Measurements from ENCODE around the gene PLEKHG3.
"Not testable (repeated sequence)": the region's sequence is repeated elsewhere in the genome, so short reads cannot be mapped to it uniquely, and the experiment has no call there.

Gene PLEKHG3

DNA sequence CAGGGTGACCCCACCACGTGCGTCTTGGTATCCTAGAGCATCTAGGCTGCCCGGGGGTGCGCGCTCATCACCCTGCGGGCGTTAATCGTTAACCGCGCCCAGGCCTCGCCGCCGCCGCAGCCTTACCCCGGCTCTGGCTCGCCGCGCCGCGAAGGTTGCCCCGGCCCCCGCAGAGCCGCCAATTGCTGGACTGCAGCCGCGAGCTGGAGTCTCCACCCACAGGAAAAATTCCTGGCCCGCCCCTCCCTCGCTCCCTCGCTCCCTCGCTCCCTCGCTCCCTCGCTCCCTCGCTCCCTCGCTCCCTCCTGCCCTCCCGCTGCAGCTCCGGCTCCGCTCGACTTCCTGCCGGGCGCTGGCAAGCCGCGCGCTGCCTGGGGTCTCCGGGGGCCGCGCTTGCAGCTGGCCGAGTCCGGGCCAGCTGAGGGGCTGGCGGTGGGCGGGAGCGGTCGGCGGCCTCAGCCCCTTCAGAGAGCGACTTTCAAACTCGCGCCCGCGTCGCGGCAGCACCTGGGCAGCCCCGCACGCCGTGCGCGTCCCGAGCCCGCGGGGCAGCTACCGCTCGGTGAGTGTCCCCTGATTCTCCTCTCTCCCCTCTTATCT, at the start of gene PLEKHG3:
Gene PLEKHG3 (plus strand): TSS at position 282 of the 600 bp plus-strand sequence. CDS start 23,208 bp downstream, outside the sequence.
- no peak for DNase-seq

DNA sequence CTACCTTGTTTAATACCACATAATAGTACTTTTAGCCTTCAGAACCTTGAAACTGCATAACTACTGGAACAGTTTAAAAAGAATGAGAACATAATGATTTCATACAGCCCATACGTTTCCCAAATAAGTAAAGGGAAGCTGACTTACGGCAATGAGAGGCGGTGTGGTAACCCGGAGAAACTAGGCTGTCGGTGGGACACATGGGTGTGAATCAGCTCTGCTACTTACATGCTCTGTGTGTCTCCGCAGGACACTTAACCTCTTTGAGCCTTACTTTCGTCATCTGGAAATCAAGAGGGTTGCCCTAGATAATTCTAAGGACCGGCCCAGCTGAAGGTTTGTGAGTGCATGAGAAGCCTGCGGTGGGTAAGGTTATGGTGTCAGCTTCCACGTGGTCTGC, 49.3 kb upstream of the PLEKHG3 start:
- no peak for DNase-seq

- no peak for DNase-seq
These were observed 47.2 kb upstream of the PLEKHG3 start for GRCh38 chr14:64656986-64657385.

GRCh38 chr14:64658201-64658600, 46.0 kb upstream of the PLEKHG3 start:
- no peak for DNase-seq

GRCh38 chr14:64658700-64659264, 45.4 kb upstream of the PLEKHG3 start:
- DNase-seq, result not testable (repeated sequence)

- DNase-seq, result no peak
These were observed 44.9 kb upstream of the PLEKHG3 start for GRCh38 chr14:64659366-64659765.

DNA sequence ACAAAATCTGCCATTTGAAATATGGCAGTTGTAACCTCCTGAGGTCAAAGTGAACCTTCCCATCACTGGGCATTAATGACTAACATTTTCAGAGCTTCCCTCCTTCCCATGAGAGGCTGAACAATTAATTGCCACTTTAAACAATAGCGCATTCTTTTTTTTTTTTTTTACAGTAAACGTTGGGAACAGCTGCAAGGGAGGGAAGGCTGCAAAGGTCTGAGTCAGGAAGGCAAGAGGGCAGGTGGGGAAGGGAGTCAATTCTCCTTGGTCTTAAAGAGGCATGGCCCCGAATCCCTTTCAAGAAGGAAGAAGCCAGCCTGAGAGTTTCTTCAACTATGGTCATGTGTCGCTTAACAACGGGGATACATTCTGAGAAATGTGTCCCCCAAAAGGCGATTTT, 41.0 kb upstream of the PLEKHG3 start:
- no peak for DNase-seq

DNA sequence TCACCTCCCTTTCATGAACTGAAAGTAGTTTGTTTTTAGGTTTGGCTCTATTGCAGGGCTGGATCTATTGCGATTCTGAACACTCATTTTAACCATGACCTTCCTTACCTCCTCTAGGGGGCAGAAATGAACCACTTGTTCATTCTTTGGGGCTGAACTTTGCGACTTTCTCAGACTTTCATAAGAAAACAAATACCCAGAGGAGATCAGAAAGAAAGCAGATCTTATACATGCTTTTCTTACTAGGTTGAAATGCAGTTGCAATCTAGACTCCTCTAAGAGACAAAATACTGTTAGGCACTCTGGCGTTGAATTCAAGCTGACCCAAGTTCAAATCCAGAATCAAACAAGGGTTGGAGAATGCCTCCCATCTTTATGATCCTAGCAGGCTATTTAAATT, 32.6 kb upstream of the PLEKHG3 start:
- no peak for DNase-seq

DNA sequence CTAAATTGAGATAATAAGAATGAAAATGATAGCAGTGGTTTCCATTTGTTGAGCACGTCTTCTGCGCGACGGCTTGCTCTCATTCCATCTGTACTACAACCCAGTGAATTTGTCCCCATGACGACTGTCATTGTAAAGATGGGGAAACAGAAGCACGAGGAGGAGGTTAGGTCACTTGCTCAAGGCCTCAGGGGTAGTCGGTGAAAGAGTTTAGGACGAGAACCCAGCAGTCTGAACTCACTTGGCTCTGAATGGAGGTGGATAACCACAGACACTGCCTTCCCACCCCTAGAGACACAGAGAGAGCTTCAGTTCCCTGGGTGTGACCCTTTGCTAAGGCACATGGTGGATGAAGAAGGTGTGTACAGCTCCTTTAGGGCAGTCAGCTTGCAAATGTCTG, 30.9 kb upstream of the PLEKHG3 start:
- DNase-seq, result no peak

- no peak for DNase-seq
These were observed 30.5 kb upstream of the PLEKHG3 start for GRCh38 chr14:64673748-64674147.

DNA sequence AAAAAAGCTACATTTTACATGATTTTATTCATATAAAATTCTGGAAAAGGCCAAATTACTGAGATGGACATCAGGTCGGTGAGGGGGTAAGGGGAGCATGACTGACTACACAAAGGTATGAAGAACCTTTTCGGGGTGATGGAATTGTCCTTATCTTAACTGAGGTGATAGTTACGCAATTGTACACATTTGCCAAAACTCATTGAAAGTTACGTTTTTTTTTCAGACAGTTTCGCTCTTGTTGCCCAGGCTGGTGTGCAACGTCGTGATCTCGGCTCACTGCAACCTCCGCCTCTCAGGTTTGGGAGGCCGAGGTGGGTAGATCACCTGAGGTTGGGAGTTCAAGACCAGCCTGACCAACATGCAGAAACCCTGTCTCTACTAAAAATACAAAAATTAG, 29.4 kb upstream of the PLEKHG3 start:
- DNase-seq, result no peak

GRCh38 chr14:64675312-64675711, 28.9 kb upstream of the PLEKHG3 start:
- no peak for DNase-seq

DNA sequence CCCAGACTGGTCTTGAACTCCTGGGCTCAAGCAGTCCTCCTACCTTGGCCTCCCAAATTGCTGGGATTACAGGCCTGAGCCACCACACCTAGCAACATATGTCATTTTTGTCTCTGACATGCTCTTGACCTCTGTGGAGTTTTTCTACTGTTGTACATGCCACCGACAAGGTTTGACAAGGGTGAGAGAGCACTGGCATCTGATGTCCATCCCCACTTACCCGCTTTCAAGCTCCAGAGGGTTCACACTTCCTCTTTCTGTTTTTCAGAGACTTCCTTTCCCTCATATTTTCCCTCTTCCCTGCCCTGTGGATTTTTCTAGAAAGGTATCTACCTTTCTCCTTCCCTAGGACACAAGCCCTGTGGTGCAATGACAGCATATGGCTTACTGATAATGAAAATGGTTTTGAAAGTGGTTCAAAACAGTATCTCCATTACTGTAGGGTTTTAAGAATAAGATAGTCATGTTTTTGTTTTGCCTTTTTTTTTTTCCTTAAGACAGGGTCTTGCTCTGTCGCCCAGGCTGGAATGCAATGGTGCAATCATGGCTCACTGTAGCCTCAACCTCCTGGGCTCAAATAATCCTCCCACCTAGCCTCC, 27.7 kb upstream of the PLEKHG3 start:
- DNase-seq, result no peak

DNA sequence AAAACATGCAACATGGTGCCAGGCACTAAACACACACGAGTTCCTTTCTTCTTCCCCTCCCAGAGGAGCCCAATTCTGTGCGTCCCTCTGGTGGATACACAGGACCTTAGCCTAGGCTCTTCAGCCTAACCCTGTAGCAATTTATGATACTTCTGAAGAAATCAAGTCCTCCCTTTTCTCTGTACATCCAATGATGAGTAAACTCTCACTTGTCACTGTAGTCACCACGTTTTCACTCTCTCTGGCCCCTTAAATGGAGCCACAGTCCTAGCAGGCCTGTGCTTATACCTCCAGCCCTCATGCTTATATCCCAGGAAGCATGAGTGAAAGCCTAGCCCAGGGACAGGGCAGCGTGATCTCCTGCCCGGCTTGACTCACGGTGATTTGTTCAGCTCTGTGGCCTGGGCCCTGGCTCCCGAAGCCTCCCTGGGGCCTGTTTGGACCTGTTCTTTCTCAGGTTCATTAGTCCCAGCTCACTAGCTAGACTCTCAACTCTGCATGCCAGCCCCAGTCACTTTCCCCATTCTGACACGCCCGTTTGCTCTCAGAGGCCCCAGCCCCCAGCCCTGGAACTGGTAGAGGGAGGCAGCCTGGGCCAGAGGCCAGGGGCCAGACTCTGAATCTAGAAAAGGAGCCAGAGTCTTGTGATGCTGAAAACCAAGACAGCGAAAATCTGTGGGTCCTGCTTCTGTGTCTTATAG, 24.1 kb upstream of the PLEKHG3 start:
- DNase-seq, result no peak

GRCh38 chr14:64680714-64681065, 23.5 kb upstream of the PLEKHG3 start:
- no peak for DNase-seq

GRCh38 chr14:64681796-64682710, 22.2 kb upstream of the PLEKHG3 start:
- DNase-seq, result no peak

GRCh38 chr14:64682843-64683242, 21.4 kb upstream of the PLEKHG3 start:
- no peak for DNase-seq

DNA sequence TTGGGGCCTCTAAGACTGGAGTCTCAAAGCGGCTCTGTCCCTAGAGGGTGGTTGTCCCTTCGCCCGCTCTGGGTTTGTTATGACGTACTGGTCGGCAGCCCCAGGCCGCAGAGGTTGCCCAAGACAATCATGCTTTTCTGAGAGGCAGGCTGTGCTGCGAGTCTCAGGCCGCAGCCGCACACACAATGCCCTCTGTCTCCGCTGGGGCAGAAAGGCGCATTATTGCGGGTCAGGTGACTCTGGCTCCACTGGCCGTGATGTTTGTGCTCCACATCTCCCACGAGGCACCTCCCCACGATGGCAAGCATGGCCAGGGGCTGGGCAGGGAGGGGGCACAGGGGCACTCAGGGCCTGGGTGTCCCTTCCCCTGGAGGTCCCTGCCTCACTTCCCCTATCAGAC, 21.0 kb upstream of the PLEKHG3 start:
- DNase-seq, result no peak

DNA sequence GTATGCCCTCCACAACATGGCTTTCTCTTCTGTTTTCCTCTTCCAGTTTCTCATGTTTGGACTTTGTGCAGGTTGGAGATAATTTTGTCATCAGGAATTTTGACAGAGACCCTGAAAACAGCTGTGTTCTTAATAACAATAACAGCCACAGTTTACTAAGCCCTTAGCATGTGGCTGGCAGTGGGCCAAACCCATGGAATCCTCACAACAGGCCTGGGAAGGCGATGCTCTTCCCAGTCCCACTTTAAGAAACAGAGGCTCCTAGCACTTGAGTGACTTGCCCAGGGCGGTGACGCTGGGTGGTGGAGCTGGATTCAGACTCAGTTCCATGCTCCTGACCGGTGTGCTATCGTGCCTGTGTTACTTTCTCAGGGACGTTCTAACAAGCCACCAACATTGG, 20.1 kb upstream of the PLEKHG3 start:
- DNase-seq, result no peak

DNA sequence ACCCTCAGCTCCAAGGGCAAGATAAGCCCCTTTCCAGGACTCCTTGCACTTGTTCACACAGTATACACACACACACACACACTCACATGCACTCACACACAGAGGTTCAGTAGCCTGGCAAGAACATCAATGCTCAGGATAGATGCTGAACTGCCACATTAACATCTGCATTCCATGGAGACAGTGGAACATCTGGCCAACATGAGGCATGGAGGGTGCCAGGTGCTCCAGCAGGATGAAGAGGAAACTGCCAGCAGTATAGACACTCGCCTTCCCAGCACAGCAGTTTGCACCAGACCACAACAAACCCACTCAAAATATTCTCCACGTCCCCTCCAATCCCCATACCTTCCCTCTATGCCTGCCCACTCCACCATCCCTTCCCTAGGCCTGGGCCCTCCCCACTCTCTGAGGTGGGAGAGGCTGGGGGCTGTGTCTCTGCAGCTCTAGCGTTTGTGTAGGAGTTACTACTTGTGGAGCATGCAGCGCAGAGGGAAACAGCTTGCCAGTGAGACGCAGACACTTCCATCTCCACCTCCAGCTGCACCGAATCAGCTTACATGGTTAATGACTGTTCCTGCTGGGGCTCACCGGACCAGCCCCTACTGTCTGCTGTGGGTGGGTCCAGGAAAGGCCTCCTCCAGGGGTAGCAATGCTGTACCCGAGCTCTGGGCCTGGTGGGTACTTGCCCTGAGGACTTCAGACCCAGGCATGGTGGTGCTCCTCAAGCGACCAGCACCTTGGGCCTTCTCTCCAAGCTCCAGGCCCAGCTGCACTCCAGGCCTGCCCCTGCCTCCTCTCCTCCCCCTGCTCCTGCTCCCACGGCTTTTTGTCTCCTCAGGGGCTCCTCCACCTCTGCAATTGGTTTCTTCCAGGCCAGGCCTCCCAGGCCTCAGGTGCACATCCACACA, 18.6 kb upstream of the PLEKHG3 start:
- no peak for DNase-seq

- DNase-seq, result no peak
These were observed 18.0 kb upstream of the PLEKHG3 start for GRCh38 chr14:64686282-64686615.

GRCh38 chr14:64688031-64688430, 16.2 kb upstream of the PLEKHG3 start:
- DNase-seq, result no peak

Data from SIG-M5 (cell line).